Left ventricle myocardium superior (tissue), 1 donor: Measurements from ENCODE around the gene HPS4. TPM values are rescaled to one million over a fixed set of nuclear protein-coding genes. Genes with fewer than 3 reads are reported as not detected.
A peak's percentile ranks its signal among the peaks of the same experiment; 100 is the strongest.
"Not testable (repeated sequence)": the region's sequence is repeated elsewhere in the genome, so short reads cannot be mapped to it uniquely, and the experiment has no call there.

Source experiments
- ATAC-seq: fragments of 200-7000 bp; cut with Tn5 transposase; one replicate; pipeline ENCODE4 v1.9.1; 2020; ENCODE audit warnings: mild to moderate bottlenecking, moderate library complexity
- DNase-seq: peaks from one replicate; pipeline ENCODE4 v3.0.0-alpha.2; 2020
- intact Hi-C: fragments of 100-400 bp; cut with micrococcal nuclease; formaldehyde crosslinking; loops from one replicate; pipeline ENCODE4 v1.11.0; 2022
- long read RNA-seq: library from polyadenylated mRNA; unstranded; transcript quantifications from one replicate; pipeline ENCODE4 v2.0.0, GENCODE V29; 2021
- total RNA-seq: library from RNA; stranded (reverse); fragmentation: NEBNext Ultra II Directional; extraction: Animal tissue kit (Norgen Biotek cat#: 25700); gene quantifications from one replicate; pipeline ENCODE4 v1.2.1, GENCODE V29; 2021
- donor health status: DM: no; HTN: yes; CAD: no; lungs with severe emphysema.

Gene HPS4
- total RNA-seq = 10.0 TPM
- long read RNA-seq, partial matches to known transcripts = 8 of 12 reads
- long read RNA-seq, other reads (novel, unspliced or antisense) = 3 of 12 reads

DNA sequence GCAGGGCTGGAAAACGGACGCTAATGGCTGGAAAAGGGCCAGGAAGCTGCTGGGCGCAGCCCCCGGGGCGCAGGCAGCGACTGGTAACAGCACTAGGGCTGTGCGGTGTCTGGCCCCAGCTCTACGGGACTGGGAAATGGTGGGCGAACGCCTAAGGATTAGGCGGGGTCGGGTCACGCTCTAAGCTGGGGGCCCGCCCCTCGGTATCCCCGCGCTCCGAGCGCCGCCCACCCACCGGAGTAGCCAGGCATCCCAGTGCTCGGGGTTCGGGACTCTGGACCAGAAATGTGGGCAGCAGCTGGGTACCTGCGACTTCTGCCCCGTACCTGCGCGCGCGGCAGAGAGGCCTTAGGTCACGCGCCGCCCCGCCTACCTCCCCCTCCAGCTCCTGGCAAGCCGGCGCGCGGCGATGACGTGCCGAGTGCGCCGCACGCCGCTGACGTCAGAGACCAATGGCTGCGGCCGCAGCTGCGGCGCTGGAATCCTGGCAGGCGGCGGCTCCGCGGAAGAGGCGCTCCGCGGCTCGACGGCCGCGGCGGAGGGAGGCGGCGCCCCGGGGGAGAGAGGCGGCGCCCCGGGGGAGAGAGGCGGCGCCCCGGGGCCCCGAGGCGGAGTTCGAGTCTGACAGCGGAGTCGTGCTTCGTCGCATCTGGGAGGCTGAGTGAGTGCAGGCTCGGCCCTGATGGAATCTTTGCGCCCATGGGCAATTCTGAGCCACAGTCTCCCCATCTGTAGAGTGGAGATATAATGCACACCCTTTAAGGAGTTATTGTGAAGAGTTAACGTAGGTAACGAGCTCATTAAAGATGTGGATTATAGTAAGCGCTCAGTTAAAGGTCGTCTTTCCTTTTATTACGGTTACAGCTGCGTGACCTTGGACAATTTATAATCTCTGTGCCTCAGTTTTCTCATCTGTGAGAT, at the start of gene HPS4, which contains the start of gene SRRD:
HPS4 (minus strand) TSS at position 345 of the 921 bp plus-strand sequence. CDS start 2,021 bp downstream, outside the sequence.
SRRD (plus strand) TSS at position 439 of the 921 bp plus-strand sequence; CDS start at position 453, 14 bp downstream.
- intact Hi-C loops = no loop called here
- ATAC-seq (peak; percentile 97), DNase-seq (peak; percentile 95)

- DNase-seq (no peak), ATAC-seq (no peak)
- intact Hi-C loops = no loop called here
Measured at GRCh38 chr22:26529345-26529744, 45.8 kb upstream of the HPS4 start.

DNA sequence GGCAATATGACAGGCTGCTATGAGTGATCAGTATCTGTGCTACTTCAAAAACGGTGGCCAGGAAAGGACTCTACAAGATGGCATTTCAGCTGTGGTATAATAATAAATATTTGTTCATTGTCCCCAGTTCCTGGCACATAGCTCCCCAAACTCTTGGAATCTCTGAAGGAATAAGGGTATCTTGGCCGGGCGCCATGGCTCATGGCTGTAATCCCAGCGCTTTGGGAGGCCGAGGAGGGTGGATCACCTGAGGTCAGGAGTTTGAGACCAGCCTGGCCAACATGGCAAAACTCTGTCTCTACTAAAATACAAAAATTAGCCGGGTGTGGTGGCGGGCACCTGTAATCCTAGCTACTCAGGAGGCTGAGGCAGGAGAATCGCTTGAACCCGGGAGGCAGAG, 44.9 kb upstream of the HPS4 start:
- DNase-seq, ATAC-seq, intact Hi-C loops: not testable (repeated sequence)

- DNase-seq (peak; percentile 46), ATAC-seq (peak; percentile 94)
- intact Hi-C loops = no loop called here
Measured at GRCh38 chr22:26527574-26528465, 44.2 kb upstream of the HPS4 start.

DNA sequence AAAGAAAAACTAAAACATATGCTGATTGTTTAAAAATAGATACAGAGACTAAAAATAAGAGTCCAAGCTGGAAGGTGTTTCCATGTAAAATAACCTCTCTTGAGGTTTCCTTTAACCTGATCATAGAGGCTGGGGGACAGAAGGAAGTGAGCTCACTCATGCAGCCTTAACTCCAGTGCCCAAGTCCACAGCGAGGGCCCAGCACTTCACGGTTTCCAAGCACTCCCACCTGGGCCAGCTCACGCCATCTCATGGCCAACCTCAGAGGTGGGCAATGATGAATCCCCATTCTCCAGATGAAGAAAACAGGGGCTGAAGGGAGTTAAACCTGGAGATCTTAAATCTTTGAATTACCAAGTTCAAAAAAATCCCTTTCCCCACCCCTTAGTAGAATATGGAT, 43.6 kb upstream of the HPS4 start:
- peak; percentile 46 for ATAC-seq
- intact Hi-C loops = no loop called here
- DNase-seq = no peak

DNA sequence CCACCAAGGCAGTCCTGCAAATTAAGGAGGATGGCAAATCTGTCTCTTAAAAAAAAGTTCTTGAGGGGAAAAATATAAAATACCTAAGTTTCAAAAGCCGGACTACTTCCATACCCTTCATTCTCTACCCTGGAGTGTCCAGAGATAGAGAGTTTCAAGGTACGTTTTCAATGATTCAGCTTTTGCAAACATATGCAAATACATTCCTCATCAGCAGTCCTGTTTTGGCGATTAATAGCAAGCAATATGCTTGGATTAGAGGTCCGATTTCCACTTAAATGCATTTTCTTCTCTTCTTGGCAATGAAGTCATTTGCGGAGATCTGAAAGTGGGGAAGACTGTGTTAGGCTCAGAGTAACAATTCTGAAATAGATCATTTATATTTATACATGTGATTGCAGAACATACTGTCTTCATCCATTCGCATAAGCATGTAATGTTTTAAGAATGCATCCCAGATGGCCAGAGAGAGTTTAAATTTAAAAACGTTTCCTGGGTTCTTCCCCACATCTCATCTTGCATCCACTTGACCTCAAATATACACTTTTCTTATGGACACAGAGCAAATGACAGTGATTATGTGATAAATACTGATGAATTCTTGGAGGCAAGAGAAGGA, 42.5 kb upstream of the HPS4 start:
- ATAC-seq (no peak), DNase-seq (no peak)

DNA sequence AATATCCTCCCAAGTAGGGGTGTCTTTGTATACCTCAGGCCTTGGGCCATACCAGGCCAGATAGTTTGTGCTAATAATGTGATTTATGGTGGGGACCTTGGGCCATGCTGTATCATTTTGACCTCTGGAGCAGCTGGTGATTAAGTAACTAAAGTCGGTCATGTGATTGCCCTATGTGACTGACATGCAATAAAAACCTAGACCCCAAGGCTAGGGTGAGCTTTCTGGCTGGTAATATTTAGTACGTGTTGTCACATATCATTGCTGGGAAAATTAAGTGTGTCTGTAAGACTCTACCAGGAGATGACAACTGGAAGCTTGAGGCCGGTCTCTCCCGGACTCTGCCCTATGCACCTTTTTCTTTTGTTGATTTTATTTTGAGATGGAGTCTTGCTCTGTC, 41.3 kb upstream of the HPS4 start:
- ATAC-seq (no peak), DNase-seq (no peak)
- intact Hi-C loops = no loop called here

More for the DNA sequence above, 42.5 kb upstream of the HPS4 start:
- intact Hi-C loops = no loop called here

GRCh38 chr22:26522592-26522991, 39.0 kb upstream of the HPS4 start:
- intact Hi-C loops = no loop called here
- DNase-seq (no peak), ATAC-seq (no peak)

DNA sequence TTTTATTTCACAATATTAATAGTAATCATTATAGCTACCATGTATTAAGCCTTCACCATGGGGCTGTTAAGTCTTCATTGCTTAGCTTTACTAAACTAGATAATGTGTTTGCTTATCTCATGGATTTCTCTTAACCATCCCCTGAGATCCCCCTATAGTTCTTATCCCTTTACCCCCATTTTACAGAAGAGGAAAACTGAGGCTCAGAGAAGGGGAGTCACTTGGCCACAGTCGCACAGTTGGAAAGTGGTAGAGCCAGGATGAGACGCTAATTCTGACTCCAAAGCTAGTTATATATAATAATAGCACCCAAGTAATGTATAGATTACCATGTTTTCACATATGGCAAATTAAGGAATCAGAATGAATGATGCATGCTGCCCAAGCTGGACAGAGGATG, 38.4 kb upstream of the HPS4 start:
- intact Hi-C loops = no loop called here
- DNase-seq (no peak), ATAC-seq (no peak)

GRCh38 chr22:26517429-26517828, 33.8 kb upstream of the HPS4 start:
- intact Hi-C loops = no loop called here
- no peak for ATAC-seq
- DNase-seq = no peak

DNA sequence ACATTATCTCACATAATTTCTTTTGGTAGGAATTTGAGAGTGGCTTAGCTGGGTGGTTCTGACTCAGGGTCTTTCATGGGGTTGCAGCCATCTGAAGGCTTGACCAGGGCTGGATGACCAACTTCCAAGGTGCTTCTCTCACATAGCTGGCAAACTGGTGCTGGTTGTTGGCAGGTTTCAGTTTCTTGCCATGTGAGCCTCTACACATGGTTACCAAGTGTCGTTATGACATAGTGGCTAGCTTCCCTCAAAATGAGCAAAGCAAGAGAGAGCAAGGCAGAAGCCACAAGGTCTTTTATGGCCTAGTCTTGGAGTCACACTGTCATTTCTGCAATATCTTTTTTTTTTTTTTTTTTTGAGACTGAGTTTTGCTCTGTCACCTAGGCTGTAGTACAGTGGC, 32.9 kb upstream of the HPS4 start:
- no peak for ATAC-seq
- DNase-seq = no peak
- intact Hi-C loops = no loop called here

GRCh38 chr22:26515931-26516330, 32.3 kb upstream of the HPS4 start:
- no peak for ATAC-seq
- intact Hi-C loops = no loop called here

GRCh38 chr22:26514419-26515161, 31.0 kb upstream of the HPS4 start:
- DNase-seq = no peak
- intact Hi-C loops = no loop called here

More at GRCh38 chr22:26515931-26516330, 32.3 kb upstream of the HPS4 start:
- no peak for DNase-seq

DNA sequence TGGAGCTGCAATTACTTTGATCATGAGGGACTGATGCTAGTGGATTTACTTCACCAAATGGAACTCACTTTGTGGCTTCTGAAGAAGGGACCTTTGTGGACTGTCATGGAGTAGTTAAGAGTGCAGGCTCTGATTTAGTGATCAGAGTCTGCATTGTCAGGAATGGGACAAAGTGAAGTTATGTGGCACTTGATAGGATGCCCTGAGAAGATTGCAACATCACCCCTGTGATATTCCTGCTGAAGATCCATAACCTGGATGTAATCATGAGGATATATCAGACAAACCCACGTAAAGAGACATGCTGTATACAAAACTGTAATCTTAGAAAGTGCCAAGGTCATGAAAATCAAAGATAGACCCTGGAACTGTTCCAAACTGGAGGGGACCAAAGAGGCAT, 30.3 kb upstream of the HPS4 start:
- intact Hi-C loops = no loop called here
- ATAC-seq (no peak), DNase-seq (no peak)

More at GRCh38 chr22:26514419-26515161, 31.0 kb upstream of the HPS4 start:
- ATAC-seq = no peak

DNA sequence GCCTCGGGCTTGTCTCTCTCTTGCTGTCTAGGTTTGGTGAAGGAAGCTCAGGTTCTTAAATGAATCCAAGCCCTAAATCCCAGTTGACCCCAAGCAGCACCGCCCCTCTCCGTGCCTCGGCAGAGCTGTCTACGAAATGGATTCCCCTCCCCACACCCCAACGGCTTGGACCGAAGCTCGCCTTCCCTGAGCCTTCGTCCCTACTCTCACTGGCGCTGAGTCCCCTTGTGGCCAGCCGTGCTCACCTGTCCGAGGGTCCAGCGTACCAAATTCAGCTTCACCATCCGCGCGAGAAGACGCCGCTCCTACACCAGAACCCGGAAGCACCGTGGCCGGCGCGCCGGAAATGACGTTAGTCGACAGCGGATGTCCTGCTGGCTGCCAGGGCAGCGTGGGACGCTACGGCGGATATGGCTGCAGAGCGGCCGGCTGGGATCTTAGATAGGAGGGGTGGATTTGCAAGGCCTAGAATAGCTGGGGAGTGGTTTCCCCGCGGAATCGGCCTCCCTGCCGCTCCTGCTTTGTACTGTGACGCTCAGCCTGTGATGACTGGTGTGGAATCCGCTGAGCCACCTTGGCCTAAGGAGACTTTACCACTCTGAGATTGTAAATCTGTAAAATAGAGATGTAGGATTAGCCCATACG, 28.7 kb upstream of the HPS4 start, which contains the start of gene TFIP11:
TFIP11 (minus strand) TSS at position 325 of the 645 bp plus-strand sequence. CDS start 2,201 bp downstream, outside the sequence.
- intact Hi-C loops = no loop called here
- DNase-seq (peak; percentile 97), ATAC-seq (peak; percentile 99)

DNA sequence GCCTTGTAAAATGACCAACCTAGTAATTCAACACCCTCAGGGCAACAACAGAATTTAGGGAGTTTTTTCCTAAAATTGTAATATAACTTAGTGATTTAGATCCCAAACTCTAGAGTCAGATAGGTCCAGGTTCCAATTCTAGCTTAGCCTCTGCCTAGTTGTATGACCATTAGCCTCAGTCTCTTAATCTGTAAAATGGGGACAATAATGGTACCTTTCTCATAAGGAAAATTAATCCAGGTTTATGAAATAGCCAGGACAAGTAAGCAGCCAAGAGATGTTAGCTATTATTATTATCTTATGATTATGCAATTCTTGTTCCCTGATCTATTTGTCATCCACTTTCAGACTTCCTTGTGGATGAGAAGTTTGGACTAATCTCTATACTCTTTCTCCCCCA, 24.6 kb upstream of the HPS4 start:
- ATAC-seq = no peak
- no peak for DNase-seq
- intact Hi-C loops = loop anchor here (10.0 kb wide), 1 partner anchor 77 kb away; no protein-coding TSS in a partner anchor

GRCh38 chr22:26503758-26504157, 20.2 kb upstream of the HPS4 start:
- intact Hi-C loops = loop anchor here (10.0 kb wide), 1 partner anchor 81 kb away; no protein-coding TSS in a partner anchor
- no peak for DNase-seq
- ATAC-seq = peak; percentile 77
